ENCODE measurements around the gene KIZ.

KIZ gene

DNA sequence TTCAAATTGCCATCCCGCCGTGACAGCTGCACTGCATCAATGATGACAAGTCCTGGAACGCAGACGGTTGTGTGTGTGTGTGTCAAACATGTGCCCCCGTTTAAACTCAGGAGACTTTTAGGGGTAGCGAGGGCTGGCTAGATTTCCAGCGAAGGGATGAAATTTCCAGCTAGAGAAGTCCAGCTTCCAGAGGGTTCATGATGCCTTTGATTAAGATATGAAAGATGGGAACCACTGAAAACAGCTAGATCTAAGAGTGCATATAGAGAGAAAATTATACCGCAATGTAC is 644 bp downstream of the KIZ start:
- TF ChIP-seq, protein P1, sequence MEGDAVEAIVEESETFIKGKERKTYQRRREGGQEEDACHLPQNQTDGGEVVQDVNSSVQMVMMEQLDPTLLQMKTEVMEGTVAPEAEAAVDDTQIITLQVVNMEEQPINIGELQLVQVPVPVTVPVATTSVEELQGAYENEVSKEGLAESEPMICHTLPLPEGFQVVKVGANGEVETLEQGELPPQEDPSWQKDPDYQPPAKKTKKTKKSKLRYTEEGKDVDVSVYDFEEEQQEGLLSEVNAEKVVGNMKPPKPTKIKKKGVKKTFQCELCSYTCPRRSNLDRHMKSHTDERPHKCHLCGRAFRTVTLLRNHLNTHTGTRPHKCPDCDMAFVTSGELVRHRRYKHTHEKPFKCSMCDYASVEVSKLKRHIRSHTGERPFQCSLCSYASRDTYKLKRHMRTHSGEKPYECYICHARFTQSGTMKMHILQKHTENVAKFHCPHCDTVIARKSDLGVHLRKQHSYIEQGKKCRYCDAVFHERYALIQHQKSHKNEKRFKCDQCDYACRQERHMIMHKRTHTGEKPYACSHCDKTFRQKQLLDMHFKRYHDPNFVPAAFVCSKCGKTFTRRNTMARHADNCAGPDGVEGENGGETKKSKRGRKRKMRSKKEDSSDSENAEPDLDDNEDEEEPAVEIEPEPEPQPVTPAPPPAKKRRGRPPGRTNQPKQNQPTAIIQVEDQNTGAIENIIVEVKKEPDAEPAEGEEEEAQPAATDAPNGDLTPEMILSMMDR (IDR thresholded peaks at IDR 0.05; ENCODE audit: extremely low read depth, insufficient read depth, missing control alignments): no peak
- in situ Hi-C loops (cut with MboI; ENCODE audit: low pct_unique_long_range_greater_than_20kb, low sequenced_read_pairs, unreplicated experiment): no loop called here
- no peak for DNase-seq (ENCODE audit: low spot score)

DNA sequence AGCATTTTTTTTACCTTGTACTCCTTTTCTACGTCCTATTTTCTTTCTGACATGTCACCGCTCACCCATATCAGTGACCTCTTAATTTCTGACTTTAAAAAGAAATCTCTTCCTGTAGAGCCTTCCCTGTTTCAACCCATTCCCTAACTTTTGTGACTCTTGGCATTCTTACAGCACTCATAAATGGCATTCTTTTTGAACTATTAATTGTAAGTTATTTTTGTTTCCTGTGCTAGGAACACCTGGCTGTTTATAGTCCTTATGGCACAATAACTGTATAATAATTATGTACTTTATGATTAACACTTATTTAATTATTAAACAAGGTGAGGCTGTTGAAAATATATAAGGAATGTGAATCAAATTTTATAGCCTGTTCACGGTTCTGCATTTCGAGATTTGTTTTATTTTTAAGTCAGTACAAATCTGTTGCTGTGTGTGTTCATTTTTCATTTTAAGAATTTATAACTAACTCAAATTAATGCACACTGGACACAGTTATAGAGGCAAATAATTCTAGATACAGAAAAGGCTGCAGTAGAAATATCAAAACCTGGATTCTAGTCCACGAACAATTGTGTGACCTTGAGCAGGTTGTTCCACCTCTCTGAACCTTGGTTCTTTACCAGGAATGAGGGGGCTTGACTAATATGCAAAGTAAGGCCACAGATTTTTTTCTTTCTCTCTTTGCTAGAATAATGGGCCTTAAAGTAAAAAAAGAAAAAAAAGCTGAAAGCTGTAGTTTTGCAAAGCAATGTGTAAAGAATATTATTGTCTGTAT is 1.5 kb downstream of the KIZ start:
- TF ChIP-seq, protein P1 (IDR thresholded peaks at IDR 0.05; ENCODE audit: extremely low read depth, insufficient read depth, missing control alignments): no peak
- in situ Hi-C loops (cut with MboI; ENCODE audit: low pct_unique_long_range_greater_than_20kb, low sequenced_read_pairs, unreplicated experiment): no loop called here
- DNase-seq (ENCODE audit: low spot score): no peak

DNA sequence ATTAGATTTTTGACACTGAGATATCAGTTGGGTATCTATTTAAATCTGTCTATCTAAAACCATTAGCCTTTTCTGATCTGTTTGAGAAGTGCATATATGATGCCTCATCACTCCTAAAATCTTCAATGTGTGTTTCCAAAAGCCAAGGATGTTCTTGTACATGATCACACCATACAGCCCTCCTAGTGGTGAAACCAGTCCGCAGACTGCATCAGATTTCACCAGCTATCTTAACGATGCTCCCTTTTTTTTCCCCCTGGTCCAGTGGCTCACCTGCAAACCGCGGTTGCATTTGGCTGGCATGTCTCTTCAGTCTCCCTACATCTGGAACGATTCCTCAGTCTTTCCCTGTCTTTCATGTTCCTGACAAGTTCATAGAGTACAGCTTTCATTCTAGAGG is 4.0 kb downstream of the KIZ start:
- DNase-seq (ENCODE audit: low spot score): no peak
- TF ChIP-seq, protein P1 (IDR thresholded peaks at IDR 0.05; ENCODE audit: extremely low read depth, insufficient read depth, missing control alignments): no peak
- in situ Hi-C loops (cut with MboI; ENCODE audit: low pct_unique_long_range_greater_than_20kb, low sequenced_read_pairs, unreplicated experiment): loop anchor here (10.0 kb wide), 1 partner anchor 65 kb away; no protein-coding TSS in a partner anchor

DNA sequence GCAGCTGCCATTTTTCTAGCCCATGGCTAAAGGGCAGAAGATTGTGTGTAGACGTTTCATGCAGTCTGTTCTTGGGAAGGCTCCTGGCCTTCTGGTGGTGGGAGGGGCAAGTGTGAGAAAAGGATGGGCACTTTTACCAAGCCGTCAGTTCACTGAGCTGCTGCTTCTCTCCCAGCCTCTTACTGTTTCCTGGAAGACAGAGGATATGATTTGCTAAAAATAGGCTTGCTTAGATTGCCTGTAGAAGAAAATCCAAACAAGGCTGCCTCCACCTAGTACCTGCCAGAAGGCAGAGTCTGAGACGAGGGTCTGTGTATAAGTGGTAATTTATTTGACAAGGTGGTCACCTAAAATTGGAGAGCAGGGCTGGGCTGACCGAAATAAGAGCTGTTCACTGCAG is 7.5 kb downstream of the KIZ start:
- in situ Hi-C loops (cut with MboI; ENCODE audit: low pct_unique_long_range_greater_than_20kb, low sequenced_read_pairs, unreplicated experiment): loop anchor here (10.0 kb wide), 1 partner anchor 61 kb away; no protein-coding TSS in a partner anchor
- TF ChIP-seq, protein P1 (IDR thresholded peaks at IDR 0.05; ENCODE audit: extremely low read depth, insufficient read depth, missing control alignments): no peak
- DNase-seq (ENCODE audit: low spot score): no peak

DNA sequence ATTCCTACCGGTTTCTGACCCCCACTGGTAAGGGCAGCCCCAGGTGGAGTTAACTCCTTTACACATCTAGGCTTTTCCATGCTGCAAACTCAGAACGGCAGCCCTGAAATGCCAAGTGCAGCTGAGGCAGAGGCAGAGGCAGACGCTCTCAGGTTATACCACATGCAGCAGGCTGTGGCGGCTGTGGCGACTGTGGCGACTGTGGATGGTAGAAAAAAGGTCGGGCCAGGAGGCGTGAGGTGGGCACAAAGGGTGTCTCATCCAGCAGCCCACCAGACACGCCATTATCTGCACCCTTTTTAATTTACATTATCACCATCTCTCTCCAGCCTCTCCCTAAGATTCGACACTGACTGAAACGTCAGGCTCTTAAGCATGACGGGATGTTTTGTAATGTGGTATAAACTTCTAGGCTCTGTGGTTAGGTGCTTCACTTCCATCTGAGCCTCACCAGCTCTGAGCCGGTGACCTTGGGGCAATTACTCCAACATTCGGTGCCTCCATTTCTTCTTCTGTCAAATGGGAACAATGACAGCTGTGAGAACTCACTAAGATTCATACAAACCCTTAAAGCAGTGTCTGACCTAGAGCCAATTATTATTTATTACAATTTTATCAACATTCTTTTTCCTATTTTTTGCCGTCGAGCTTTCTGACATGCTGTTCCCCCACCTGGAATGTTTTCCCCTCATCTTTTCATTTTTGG is 8.2 kb downstream of the KIZ start:
- no peak for DNase-seq (ENCODE audit: low spot score)
- in situ Hi-C loops (cut with MboI; ENCODE audit: low pct_unique_long_range_greater_than_20kb, low sequenced_read_pairs, unreplicated experiment): loop anchor here (10.0 kb wide), 1 partner anchor 61 kb away; no protein-coding TSS in a partner anchor
- TF ChIP-seq, protein P1 (IDR thresholded peaks at IDR 0.05; ENCODE audit: extremely low read depth, insufficient read depth, missing control alignments): no peak

DNA sequence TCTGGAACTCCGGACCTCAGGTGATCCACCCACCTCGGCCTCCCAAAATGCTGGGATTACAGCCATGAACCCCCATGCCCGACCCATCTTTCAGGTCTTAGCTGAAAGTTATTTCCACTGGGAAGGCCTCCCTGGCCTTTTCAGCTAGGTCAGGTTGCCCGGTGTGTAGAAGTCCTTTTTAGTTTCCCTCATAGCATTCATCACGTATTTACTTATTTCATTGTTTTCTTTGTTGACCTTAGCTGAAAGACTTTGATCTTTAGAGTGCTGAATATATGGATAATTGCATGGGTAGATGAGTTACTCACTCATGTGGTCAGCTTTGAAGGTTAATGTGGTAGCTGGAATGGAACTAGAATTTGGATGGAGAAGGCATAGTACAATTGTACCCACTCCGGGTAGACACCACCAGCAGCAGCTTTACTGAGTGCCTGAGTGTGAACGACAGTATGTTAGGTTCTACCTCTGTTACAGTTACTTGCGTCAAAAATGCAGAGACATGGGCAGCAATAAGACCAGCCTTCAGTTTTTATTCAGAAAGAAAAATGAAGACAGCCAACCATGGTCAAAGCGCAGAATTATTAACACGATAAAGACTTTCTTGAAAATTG is 9.1 kb downstream of the KIZ start:
- in situ Hi-C loops (cut with MboI; ENCODE audit: low pct_unique_long_range_greater_than_20kb, low sequenced_read_pairs, unreplicated experiment): loop anchor here (10.0 kb wide), 1 partner anchor 60 kb away; no protein-coding TSS in a partner anchor
- TF ChIP-seq, protein P1 (IDR thresholded peaks at IDR 0.05; ENCODE audit: extremely low read depth, insufficient read depth, missing control alignments): no peak
- DNase-seq (ENCODE audit: low spot score): no peak

All from GM13977 (cell line).